ENCODE measurements around the gene SLC24A1. TPM values are rescaled to one million over a fixed set of nuclear protein-coding genes. Genes with fewer than 3 reads are reported as not detected.

SLC24A1 gene
- total RNA-seq (10 to 100 TPM in 3 of 9 donors, 1 to 10 TPM in 6; 5.5 to 15.8 (median 9.0) TPM), polyA plus RNA-seq (1 to 10 TPM; 3.3 to 8.1 (median 8.1) TPM)
- long read RNA-seq, donor 1, result 0 reads
- long read RNA-seq, donor 2, result 0 reads
- long read RNA-seq, donor 3, result 0 reads
- long read RNA-seq, donor 4, result 0 reads
- long read RNA-seq, donor 5, partial matches to known transcripts, result 0 of 2 reads
- long read RNA-seq, donor 5, other reads (novel, unspliced or antisense), result 2 of 2 reads
- long read RNA-seq, donor 6, partial matches to known transcripts, result 0 of 1 reads
- long read RNA-seq, donor 6, other reads (novel, unspliced or antisense), result 1 of 1 reads
- long read RNA-seq, donor 7, result 0 reads
- long read RNA-seq, donor 8, partial matches to known transcripts, result 18 of 18 reads
- long read RNA-seq, donor 8, other reads (novel, unspliced or antisense), result 0 of 18 reads
- long read RNA-seq, donor 9, result 0 reads
- long read RNA-seq, donor 10, result 0 reads

DNA sequence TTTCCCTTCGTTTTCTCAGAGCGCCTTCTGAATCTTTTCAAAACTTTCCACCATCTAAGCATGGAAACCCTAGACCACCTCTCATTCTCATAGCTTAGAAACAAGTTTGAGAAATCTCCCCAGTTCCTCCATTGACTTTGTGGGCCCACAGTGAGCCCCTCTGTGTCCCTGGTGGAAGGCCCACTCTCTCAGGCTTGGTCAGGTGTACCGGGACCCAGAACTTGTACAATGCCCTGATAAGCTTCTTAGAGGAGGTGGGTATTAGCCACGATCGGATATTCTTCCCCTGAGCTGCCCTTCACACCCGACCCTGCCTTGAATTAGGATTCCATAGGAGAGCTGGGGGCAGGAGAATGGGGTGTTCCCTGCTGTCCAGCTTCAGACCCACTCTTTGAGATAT, at the start of gene SLC24A1:
TSS of gene SLC24A1 (plus strand) at position 301 of the 400 bp plus-strand sequence. CDS start 2,143 bp downstream, outside the sequence.
- WGBS, 4 donors, result 91 to 95% (median 93%) methylated on average over 6 of the region's 6 CpGs
- no peak for DNase-seq
- Histone ChIP-seq H3K4me1 (replicated peaks in 1 of 2) (no peaks in the 10 kb centered on the region), H3K27ac (no peak within 1 kb of the TSS), H3K36me3 (replicated peaks in 1 of 2) (no peaks in the 10 kb centered on the region), H3K9me3 (replicated peaks in 1 of 3) (no peaks in the 10 kb centered on the region), H3K4me3 (no peak within 1 kb of the TSS), H3K27me3 (no peaks in the 10 kb centered on the region)
- TF ChIP-seq, protein P1, sequence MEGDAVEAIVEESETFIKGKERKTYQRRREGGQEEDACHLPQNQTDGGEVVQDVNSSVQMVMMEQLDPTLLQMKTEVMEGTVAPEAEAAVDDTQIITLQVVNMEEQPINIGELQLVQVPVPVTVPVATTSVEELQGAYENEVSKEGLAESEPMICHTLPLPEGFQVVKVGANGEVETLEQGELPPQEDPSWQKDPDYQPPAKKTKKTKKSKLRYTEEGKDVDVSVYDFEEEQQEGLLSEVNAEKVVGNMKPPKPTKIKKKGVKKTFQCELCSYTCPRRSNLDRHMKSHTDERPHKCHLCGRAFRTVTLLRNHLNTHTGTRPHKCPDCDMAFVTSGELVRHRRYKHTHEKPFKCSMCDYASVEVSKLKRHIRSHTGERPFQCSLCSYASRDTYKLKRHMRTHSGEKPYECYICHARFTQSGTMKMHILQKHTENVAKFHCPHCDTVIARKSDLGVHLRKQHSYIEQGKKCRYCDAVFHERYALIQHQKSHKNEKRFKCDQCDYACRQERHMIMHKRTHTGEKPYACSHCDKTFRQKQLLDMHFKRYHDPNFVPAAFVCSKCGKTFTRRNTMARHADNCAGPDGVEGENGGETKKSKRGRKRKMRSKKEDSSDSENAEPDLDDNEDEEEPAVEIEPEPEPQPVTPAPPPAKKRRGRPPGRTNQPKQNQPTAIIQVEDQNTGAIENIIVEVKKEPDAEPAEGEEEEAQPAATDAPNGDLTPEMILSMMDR (IDR thresholded peaks at IDR 0.05), result no peak
- no peak for TF ChIP-seq POLR2A (IDR thresholded peaks at IDR 0.05)
- intact Hi-C loops (cut with DNase I), result no loop called here

DNA sequence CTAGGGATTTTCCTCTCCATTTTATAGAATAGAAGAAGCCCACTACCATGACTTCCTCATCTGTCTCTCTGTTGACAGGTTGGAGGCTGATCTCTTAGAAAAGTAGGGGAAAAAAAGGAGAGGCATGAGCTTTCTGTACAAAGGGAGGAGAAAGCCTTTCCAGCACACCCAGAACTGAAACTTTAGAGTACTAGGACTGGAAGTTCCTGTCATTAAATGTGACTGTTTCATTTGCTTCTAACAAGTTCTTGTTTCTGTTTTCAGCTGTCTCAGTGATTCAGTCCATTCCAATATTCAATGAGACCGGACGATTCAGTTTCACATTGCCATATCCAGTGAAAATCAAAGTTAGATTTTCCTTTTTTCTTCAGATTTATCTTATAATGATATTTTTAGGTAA, 49.8 kb upstream of the SLC24A1 start:
- intact Hi-C loops (cut with DNase I), result no loop called here
- 79 to 85% (median 84%) methylated on average over 2 of the region's 2 CpGs for WGBS, 4 donors
- H3K27me3 ChIP-seq, result no peaks in the 10 kb centered on the region
- TF ChIP-seq, protein P1 (IDR thresholded peaks at IDR 0.05), result no peak
- TF ChIP-seq POLR2A (IDR thresholded peaks at IDR 0.05), result no peak
- no peaks in the 10 kb centered on the region for H3K9me3 ChIP-seq (replicated peaks in 1 of 3)
- H3K27ac ChIP-seq, result no peak overlapping the region
- DNase-seq, result no peak
- H3K4me1 ChIP-seq (replicated peaks in 1 of 2), result peaks cover 4 to 9% of the 10 kb centered on the region in 2 donors
- no peak overlapping the region for H3K4me3 ChIP-seq
- H3K36me3 ChIP-seq (replicated peaks in 1 of 2), result peaks cover 0 to 23% of the 10 kb centered on the region in 2 donors

DNA sequence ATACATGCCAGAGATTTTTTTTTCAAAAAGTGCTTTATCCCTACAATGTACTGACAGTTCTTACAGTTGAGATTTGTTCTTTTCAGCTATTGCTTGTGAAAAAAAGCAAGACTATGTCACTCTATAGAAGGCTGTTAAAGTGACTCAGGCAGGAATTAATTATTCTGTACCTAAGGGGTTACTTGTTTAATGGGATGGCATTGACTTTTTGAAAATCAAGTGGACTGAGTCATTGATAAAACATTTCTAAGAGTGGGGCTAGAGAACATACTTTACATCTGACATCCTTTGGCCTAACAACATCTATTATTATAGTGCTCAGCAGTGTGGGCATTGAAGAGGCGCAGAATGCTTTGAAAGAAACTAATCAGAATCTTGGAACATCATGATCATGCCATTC, 45.1 kb upstream of the SLC24A1 start:
- H3K36me3 ChIP-seq (replicated peaks in 1 of 2), result peaks cover 0 to 22% of the 10 kb centered on the region in 2 donors
- no peak overlapping the region for H3K4me3 ChIP-seq
- H3K27me3 ChIP-seq, result no peaks in the 10 kb centered on the region
- DNase-seq, result no peak
- H3K9me3 ChIP-seq (replicated peaks in 1 of 3), result no peaks in the 10 kb centered on the region
- H3K4me1 ChIP-seq (replicated peaks in 1 of 2), result peaks cover 13 to 42% of the 10 kb centered on the region in 2 donors
- 77 to 100% (median 87%) methylated on average over 1 of the region's 1 CpG for WGBS, 4 donors
- intact Hi-C loops (cut with DNase I), result no loop called here
- H3K27ac ChIP-seq, result peak overlapping the region in 3 of 5 donors; percentile 32 to 46 (median 40)
- no peak for TF ChIP-seq POLR2A (IDR thresholded peaks at IDR 0.05)
- TF ChIP-seq, protein P1 (IDR thresholded peaks at IDR 0.05), result no peak

DNA sequence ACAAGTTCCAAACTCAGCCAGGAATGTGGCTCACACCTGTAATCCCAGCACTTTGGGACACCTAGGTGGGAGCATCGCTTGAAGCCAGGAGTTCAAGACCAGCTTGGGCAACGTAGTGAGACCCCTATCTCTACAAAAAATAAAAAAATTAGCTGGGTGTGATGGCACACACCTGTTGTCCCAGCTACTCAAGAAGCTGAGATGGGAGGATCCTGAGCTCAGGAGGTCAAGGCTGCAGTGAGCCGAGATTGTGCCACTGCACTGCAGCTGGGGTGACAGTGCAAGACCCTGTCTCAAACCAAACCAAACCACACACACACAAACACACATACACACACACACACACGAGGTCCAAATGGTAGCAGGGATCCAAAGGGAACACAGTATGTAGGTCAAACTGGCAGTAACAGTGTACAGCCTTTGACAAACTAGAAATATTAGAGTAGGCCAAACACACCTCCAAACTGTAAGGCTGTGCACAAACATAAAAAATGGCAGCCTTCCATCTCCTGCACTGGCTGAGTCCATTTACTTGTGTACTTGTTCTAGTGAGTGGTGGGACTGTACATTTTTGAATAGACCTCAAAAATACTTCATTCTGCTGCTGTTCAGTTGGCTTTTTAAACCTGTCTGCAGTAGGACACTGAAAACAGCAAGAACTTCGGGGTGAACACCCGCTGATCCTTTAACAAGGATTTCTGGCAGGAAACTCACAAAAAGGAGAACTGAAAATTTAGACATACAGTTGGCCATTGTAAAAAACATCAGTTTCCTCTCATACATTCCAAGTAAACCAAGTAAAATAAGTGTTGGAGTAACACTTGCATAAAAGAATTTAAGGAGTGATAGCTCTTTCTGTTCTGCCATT, 44.4 kb upstream of the SLC24A1 start:
- DNase-seq, result no peak
- intact Hi-C loops (cut with DNase I), result no loop called here

More for the DNA sequence above, 44.4 kb upstream of the SLC24A1 start:
- H3K4me1 ChIP-seq (replicated peaks in 1 of 2), result peaks cover 13 to 42% of the 10 kb centered on the region in 2 donors
- TF ChIP-seq, protein P1 (IDR thresholded peaks at IDR 0.05), result no peak
- TF ChIP-seq POLR2A (IDR thresholded peaks at IDR 0.05), result no peak
- peaks cover 0 to 29% of the 10 kb centered on the region in 2 donors for H3K36me3 ChIP-seq (replicated peaks in 1 of 2)
- no peaks in the 10 kb centered on the region for H3K9me3 ChIP-seq (replicated peaks in 1 of 3)
- peak overlapping the region in 2 of 5 donors; percentile 32 to 42 for H3K27ac ChIP-seq
- no peaks in the 10 kb centered on the region for H3K27me3 ChIP-seq
- no peak overlapping the region for H3K4me3 ChIP-seq
- 62 to 72% (median 69%) methylated on average over 6 of the region's 6 CpGs for WGBS, 4 donors

Measured in adrenal gland (tissue), 19 donors.